ENCODE results near the gene ALG6.
"Not testable (repeated sequence)": the region's sequence is repeated elsewhere in the genome, so short reads cannot be mapped to it uniquely, and the experiment has no call there.

Gene ALG6

GRCh38 chr1:63418101-63418500 is 50.7 kb downstream of the ALG6 start:
- DNase-seq = no peak

GRCh38 chr1:63420746-63421145 is 53.3 kb downstream of the ALG6 start:
- DNase-seq = not testable (repeated sequence)

- DNase-seq = no peak
Observed at GRCh38 chr1:63423649-63424048, 56.2 kb downstream of the ALG6 start.

GRCh38 chr1:63428815-63429214 is 61.4 kb downstream of the ALG6 start:
- DNase-seq = no peak

- DNase-seq = no peak
Observed at GRCh38 chr1:63429281-63429680, 61.9 kb downstream of the ALG6 start.

- no peak for DNase-seq
Observed at GRCh38 chr1:63435161-63435560, 67.7 kb downstream of the ALG6 start.

- DNase-seq = no peak
Observed at GRCh38 chr1:63442141-63442475, 74.7 kb downstream of the ALG6 start.

GRCh38 chr1:63448731-63449246 is 81.4 kb downstream of the ALG6 start:
- no peak for DNase-seq

- no peak for DNase-seq
Observed at GRCh38 chr1:63450416-63450815, 83.0 kb downstream of the ALG6 start.

- no peak for DNase-seq
Observed at GRCh38 chr1:63453232-63453631, 85.8 kb downstream of the ALG6 start.

- DNase-seq = no peak
Observed at GRCh38 chr1:63454269-63454668, 86.8 kb downstream of the ALG6 start.

- DNase-seq = no peak
Observed at GRCh38 chr1:63458750-63459149, 91.3 kb downstream of the ALG6 start.

GRCh38 chr1:63461661-63462230 is 94.3 kb downstream of the ALG6 start:
- DNase-seq = no peak

GRCh38 chr1:63463248-63463647 is 95.8 kb downstream of the ALG6 start:
- no peak for DNase-seq

- DNase-seq = no peak
Observed at GRCh38 chr1:63466181-63466580, 98.8 kb downstream of the ALG6 start.

GRCh38 chr1:63466759-63467158 is 99.3 kb downstream of the ALG6 start:
- no peak for DNase-seq

GRCh38 chr1:63468683-63469082 is 101.3 kb downstream of the ALG6 start:
- not testable (repeated sequence) for DNase-seq

GRCh38 chr1:63475761-63476160 is 108.3 kb downstream of the ALG6 start:
- DNase-seq = no peak

- no peak for DNase-seq
Observed at GRCh38 chr1:63480057-63480456, 112.6 kb downstream of the ALG6 start.

GRCh38 chr1:63486629-63487028 is 119.2 kb downstream of the ALG6 start:
- DNase-seq = no peak

- no peak for DNase-seq
Observed at GRCh38 chr1:63487336-63488065, 120.1 kb downstream of the ALG6 start.
